H9 (cell line): ENCODE data around the gene TRIM2. TPM values are rescaled to one million over a fixed set of nuclear protein-coding genes. Genes with fewer than 3 reads are reported as not detected.

Source experiments
- DNase-seq: peaks from one replicate; pipeline ENCODE4 v3.0.0-alpha.2; 2017
- H2AFZ ChIP-seq: one replicate; pipeline ENCODE4 v1.6.1; 2013; ENCODE audit warnings: mild to moderate bottlenecking, low read length, control low read depth, moderate library complexity
- H2AK5ac ChIP-seq: 2 replicates; pipeline ENCODE4 v1.6.1; 2013; ENCODE audit warnings: low read length, control low read depth, mixed read lengths; ENCODE audit not compliant: insufficient read length
- H2BK120ac ChIP-seq: one replicate; pipeline ENCODE4 v1.6.1; 2013; ENCODE audit warnings: low read depth, mild to moderate bottlenecking, low read length, control low read depth, inconsistent platforms; ENCODE audit not compliant: poor library complexity, severe bottlenecking
- H2BK12ac ChIP-seq: 2 replicates; pipeline ENCODE4 v1.6.1; 2013; ENCODE audit warnings: low read length, control low read depth, mixed read lengths, low read depth; ENCODE audit not compliant: insufficient read length
- H2BK15ac ChIP-seq: 2 replicates; pipeline ENCODE4 v1.6.1; 2013; ENCODE audit warnings: low read depth, low read length, control low read depth
- H2BK20ac ChIP-seq: one replicate; pipeline ENCODE4 v1.6.1; 2013; ENCODE audit warnings: low read depth, mild to moderate bottlenecking, low read length, control low read depth, inconsistent platforms; ENCODE audit not compliant: poor library complexity, severe bottlenecking
- H2BK5ac ChIP-seq: 2 replicates; pipeline ENCODE4 v1.6.1; 2013; ENCODE audit warnings: low read length, control low read depth, mixed read lengths; ENCODE audit not compliant: insufficient read length
- H3K14ac ChIP-seq: 2 replicates; pipeline ENCODE4 v1.6.1; 2013; ENCODE audit warnings: low read length, control low read depth; ENCODE audit not compliant: insufficient read depth
- H3K18ac ChIP-seq: 2 replicates; pipeline ENCODE4 v1.6.1; 2013; ENCODE audit warnings: low read depth, mild to moderate bottlenecking, mixed read lengths, low read length, control low read depth; ENCODE audit not compliant: insufficient read length
- H3K23ac ChIP-seq: 2 replicates; pipeline ENCODE4 v1.6.1; 2013; ENCODE audit warnings: low read length, control low read depth, mixed read lengths, low read depth; ENCODE audit not compliant: insufficient read length
- H3K23me2 ChIP-seq: 2 replicates; pipeline ENCODE4 v1.6.1; 2013; ENCODE audit warnings: low read depth, mild to moderate bottlenecking, mixed read lengths, low read length, control low read depth; ENCODE audit not compliant: insufficient read length, poor library complexity, severe bottlenecking
- H3K27ac ChIP-seq: 2 replicates; pipeline ENCODE4 v1.5.1; 2013; ENCODE audit warnings: low read length, control low read depth, mixed read lengths, low read depth; ENCODE audit not compliant: insufficient read length
- H3K27me3 ChIP-seq: 2 replicates; pipeline ENCODE4 v1.6.1; 2013; ENCODE audit warnings: low read length, control low read depth, inconsistent platforms; ENCODE audit not compliant: insufficient read depth
- H3K4ac ChIP-seq: 2 replicates; pipeline ENCODE4 v1.6.1; 2013; ENCODE audit warnings: low read depth, mild to moderate bottlenecking, control low read depth, inconsistent platforms, low read length, moderate library complexity
- H3K4me1 ChIP-seq: 2 replicates; pipeline ENCODE4 v1.6.1; 2013; ENCODE audit warnings: low read length, control low read depth, inconsistent platforms; ENCODE audit not compliant: insufficient read depth
- H3K4me2 ChIP-seq: 2 replicates; pipeline ENCODE4 v1.6.1; 2013; ENCODE audit warnings: low read length, control low read depth, mixed read lengths; ENCODE audit not compliant: insufficient read length, insufficient read depth
- H3K56ac ChIP-seq: 2 replicates; pipeline ENCODE4 v1.6.1; 2013; ENCODE audit warnings: low read depth, mild to moderate bottlenecking, mixed read lengths, low read length, control low read depth; ENCODE audit not compliant: insufficient read length
- H3K79me1 ChIP-seq: 2 replicates; pipeline ENCODE4 v1.6.1; 2013; ENCODE audit warnings: low read depth, mild to moderate bottlenecking, moderate library complexity, low read length, control low read depth, inconsistent platforms; ENCODE audit not compliant: insufficient read depth, poor library complexity, severe bottlenecking
- H3K79me2 ChIP-seq: 2 replicates; pipeline ENCODE4 v1.6.1; 2013; ENCODE audit warnings: low read length, control low read depth, inconsistent platforms; ENCODE audit not compliant: insufficient read depth
- H3K9ac ChIP-seq: 2 replicates; pipeline ENCODE4 v1.6.1; 2013; ENCODE audit warnings: low read length, control low read depth, mixed read lengths; ENCODE audit not compliant: insufficient read length; ENCODE audit errors: extremely low read depth
- H3K9me3 ChIP-seq: one replicate; pipeline ENCODE4 v1.6.1; 2013; ENCODE audit warnings: low read depth, low read length, inconsistent platforms; ENCODE audit not compliant: control insufficient read depth
- H3T11ph ChIP-seq: one replicate; pipeline ENCODE4 v1.6.1; 2013; ENCODE audit warnings: mild to moderate bottlenecking, low read length, control low read depth, inconsistent platforms
- H4K20me1 ChIP-seq: one replicate; pipeline ENCODE4 v1.6.1; 2013; ENCODE audit not compliant: control insufficient read depth, insufficient read length, insufficient read depth
- H4K5ac ChIP-seq: 2 replicates; pipeline ENCODE4 v1.6.1; 2013; ENCODE audit warnings: low read depth, mild to moderate bottlenecking, mixed read lengths, low read length, control low read depth; ENCODE audit not compliant: insufficient read length
- H4K8ac ChIP-seq: replicated peaks from 2 replicates; pipeline ENCODE4 v1.6.1; 2013; ENCODE audit warnings: low read length, control low read depth, mixed read lengths, low read depth; ENCODE audit not compliant: insufficient read length
- H4K91ac ChIP-seq: 2 replicates; pipeline ENCODE4 v1.6.1; 2013; ENCODE audit warnings: low read depth, mild to moderate bottlenecking, moderate library complexity, mixed read lengths, low read length, control low read depth; ENCODE audit not compliant: insufficient read length
- H3K27ac Mint-ChIP-seq, 3 experiments: 2 replicates in 2 of 3; 3 replicates in 1 of 3; pipeline ENCODE4 v1.8.0; 2020 to 2021; ENCODE audit warnings: mixed read lengths in 3 of 3, mild to moderate bottlenecking in 1 of 3, moderate library complexity in 1 of 3
- H3K27me3 Mint-ChIP-seq: 2 replicates; pipeline ENCODE4 v1.8.0; 2021; ENCODE audit warnings: low read depth, mild to moderate bottlenecking, moderate library complexity, mixed read lengths
- H3K36me3 Mint-ChIP-seq, 3 experiments: 2 replicates in 2 of 3; 3 replicates in 1 of 3; pipeline ENCODE4 v1.8.0; 2020 to 2021; ENCODE audit warnings: low read depth in 3 of 3, mixed read lengths in 3 of 3; ENCODE audit not compliant: insufficient read depth in 1 of 3
- H3K4me1 Mint-ChIP-seq, 2 experiments: 2 replicates each; pipeline ENCODE4 v1.8.0; 2020; ENCODE audit warnings: mixed read lengths in 2 of 2
- H3K4me3 Mint-ChIP-seq, 2 experiments: 2 replicates in 1 of 2; 3 replicates in 1 of 2; pipeline ENCODE4 v1.8.0; 2020 to 2021; ENCODE audit warnings: mild to moderate bottlenecking in 2 of 2, mixed read lengths in 2 of 2, moderate library complexity in 1 of 2
- H3K9me3 Mint-ChIP-seq, 2 experiments: 2 replicates in 1 of 2; 3 replicates in 1 of 2; pipeline ENCODE4 v1.8.0; 2020; ENCODE audit warnings: mild to moderate bottlenecking in 2 of 2, mixed read lengths in 2 of 2, moderate library complexity in 1 of 2
- CTCF ChIP-seq: fragments of 200-600 bp; sonication (generic); conservative IDR thresholded peaks from 3 replicates; pipeline ENCODE4 v1.8.0; 2021; ENCODE audit warnings: antibody characterized with exemption, mild to moderate bottlenecking
- WGBS: extraction: QIAGEN DNeasy Blood & Tissue Kit; methylation state at CpG from one replicate; pipeline ENCODE4 v1.1.7; 2013; ENCODE audit warnings: missing lambda C conversion rate, low lambda C conversion rate, mixed read lengths; ENCODE audit not compliant: insufficient read length; ENCODE audit errors: extremely low coverage; 5-methylcytosine and 5-hydroxymethylcytosine counted together
- total RNA-seq: library from RNA; stranded (reverse); gene quantifications from 2 replicates; pipeline ENCODE4 v1.2.1, GENCODE V29; 2021

Gene TRIM2
- total RNA-seq, 1 experiment from 2014 or later = 28.9 TPM

GRCh38 chr4:153241295-153241694, 37.1 kb downstream of the TRIM2 start:
- Histone ChIP-seq H3K18ac (no peak overlapping the region), H3K23me2 (no peaks in the 10 kb centered on the region), H3K4ac (no peak overlapping the region), H3K9me3 (no peaks in the 10 kb centered on the region), H3K27ac (no peak overlapping the region), H3K27me3 (no peaks in the 10 kb centered on the region), H2BK20ac (no peak overlapping the region), H4K91ac (no peak overlapping the region), H3K4me2 (no peak overlapping the region), H2AK5ac (no peak overlapping the region), H2AFZ (no peak overlapping the region), H3K14ac (no peak overlapping the region), H4K20me1 (no peaks in the 10 kb centered on the region), H2BK5ac (no peak overlapping the region), H3K79me2 (no peaks in the 10 kb centered on the region), H3K23ac (no peak overlapping the region), H3K9ac (no peak overlapping the region), H3K79me1 (no peaks in the 10 kb centered on the region), H2BK15ac (no peak overlapping the region), H3T11ph (no peak overlapping the region), H2BK12ac (no peak overlapping the region), H4K8ac (no peak overlapping the region), H2BK120ac (no peak overlapping the region), H4K5ac (no peak overlapping the region), H3K4me1 (peaks cover 11% of the 10 kb centered on the region; the same call in 1 of the 2 replicates), H3K56ac (no peak overlapping the region)
- TF ChIP-seq CTCF = no peak
- Mint-ChIP-seq H3K4me3 (no peak overlapping the region), H3K36me3 (peaks cover 0 to 2% (median 2%) of the 10 kb centered on the region in 3 experiments; a peak in 2 of 7 replicates), H3K4me1 (peaks cover 23 to 28% of the 10 kb centered on the region in 2 experiments), H3K27me3 (no peaks in the 10 kb centered on the region; the same call in 1 of the 2 replicates), H3K27ac (peak overlapping the region in 2 of 3 experiments; percentile 16 to 32; a peak in 2 of 7 replicates), H3K9me3 (no peaks in the 10 kb centered on the region)
- no CpG with 5 or more reads among the region's 8 CpGs for WGBS
- no peak for DNase-seq
